Measurements from ENCODE around the gene XRCC1. TPM values are rescaled to one million over a fixed set of nuclear protein-coding genes. Genes with fewer than 3 reads are reported as not detected.

Gene XRCC1
- total and polyA plus RNA-seq, 9 of the 15 experiments (the other 6 are each of a cell fraction or from before 2014, with no cell fraction given), result 1.5 to 36.9 (median 24.9) TPM

DNA sequence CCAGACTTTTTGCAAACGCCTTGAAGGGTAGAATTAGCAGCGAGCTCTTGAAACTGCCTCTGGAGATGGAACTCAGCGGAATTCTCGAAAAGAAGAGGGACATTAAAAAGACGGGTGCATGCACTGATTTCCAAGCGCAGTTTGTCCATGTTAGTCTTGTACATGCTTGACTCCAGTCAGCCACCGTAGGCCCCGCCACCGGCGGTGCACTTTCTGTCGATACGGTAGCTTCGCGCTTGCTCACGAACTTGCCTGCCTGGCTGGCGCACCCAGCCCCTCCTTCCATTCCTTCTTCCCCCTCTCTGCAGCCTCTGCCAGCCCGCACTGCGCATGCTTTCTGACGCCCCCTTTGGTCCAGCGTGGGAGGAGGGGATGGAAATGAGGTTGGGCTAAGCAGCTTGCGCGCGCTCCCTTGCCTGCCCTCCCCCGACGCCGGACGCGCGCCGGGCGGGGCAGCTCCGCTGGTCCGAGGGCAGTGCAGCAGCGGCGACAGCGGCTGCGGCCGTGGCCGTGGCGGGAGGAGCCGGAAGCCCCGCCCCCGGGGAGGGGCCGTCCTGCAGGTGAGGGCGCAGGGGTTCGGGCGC, 42.3 kb downstream of the XRCC1 start, which contains the start of gene ZNF575 (continued):
- TF ChIP-seq MITF (IDR thresholded peaks at IDR 0.05), result no peak
- TF ChIP-seq ZNF740 (CRISPR knock-in tag; IDR thresholded peaks at IDR 0.05), result no peak; the same call in 1 of the 2 replicates
- TF ChIP-seq ZNF740 (tag; IDR thresholded peaks at IDR 0.05), result no peak
- TF ChIP-seq SIX5 (IDR thresholded peaks at IDR 0.05; ENCODE audit: borderline replicate concordance in 1 of 2, insufficient read depth in 1 of 2, low read depth in 1 of 2, low read length in 2 of 2), result no peak
- no peak for TF ChIP-seq STAT5B (CRISPR knock-in tag; IDR thresholded peaks at IDR 0.05)
- TF ChIP-seq SMARCE1 (IDR thresholded peaks at IDR 0.05), result no peak
- peak; percentile 89 for TF ChIP-seq EGR1 (conservative IDR thresholded peaks at IDR 0.05)
- TF ChIP-seq RFX5 (IDR thresholded peaks at IDR 0.05; ENCODE audit: low read depth, low read length), result no peak
- no peak for TF ChIP-seq ZBTB17 (CRISPR knock-in tag; IDR thresholded peaks at IDR 0.05)
- peak; percentile 86 for TF ChIP-seq TOE1 (IDR thresholded peaks at IDR 0.05; ENCODE audit: borderline replicate concordance)
- no peak for TF ChIP-seq TOE1 (CRISPR knock-in tag; IDR thresholded peaks at IDR 0.05; ENCODE audit: borderline replicate concordance, low read depth)
- no peak for TF ChIP-seq NR2F6 (CRISPR knock-in tag; IDR thresholded peaks at IDR 0.05)
- no peak for TF ChIP-seq ZBTB8A (IDR thresholded peaks at IDR 0.05; ENCODE audit: partially characterized antibody)
- no peak for TF ChIP-seq EHMT2 (IDR thresholded peaks at IDR 0.05)
- TF ChIP-seq MAFF (IDR thresholded peaks at IDR 0.05; ENCODE audit: low read length), result no peak
- no peak for TF ChIP-seq PTBP1 (IDR thresholded peaks at IDR 0.05; ENCODE audit: low read depth, low read length)
- TF ChIP-seq, protein P1, sequence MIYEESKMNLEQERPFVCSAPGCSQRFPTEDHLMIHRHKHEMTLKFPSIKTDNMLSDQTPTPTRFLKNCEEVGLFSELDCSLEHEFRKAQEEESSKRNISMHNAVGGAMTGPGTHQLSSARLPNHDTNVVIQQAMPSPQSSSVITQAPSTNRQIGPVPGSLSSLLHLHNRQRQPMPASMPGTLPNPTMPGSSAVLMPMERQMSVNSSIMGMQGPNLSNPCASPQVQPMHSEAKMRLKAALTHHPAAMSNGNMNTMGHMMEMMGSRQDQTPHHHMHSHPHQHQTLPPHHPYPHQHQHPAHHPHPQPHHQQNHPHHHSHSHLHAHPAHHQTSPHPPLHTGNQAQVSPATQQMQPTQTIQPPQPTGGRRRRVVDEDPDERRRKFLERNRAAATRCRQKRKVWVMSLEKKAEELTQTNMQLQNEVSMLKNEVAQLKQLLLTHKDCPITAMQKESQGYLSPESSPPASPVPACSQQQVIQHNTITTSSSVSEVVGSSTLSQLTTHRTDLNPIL (CRISPR knock-in tag; IDR thresholded peaks at IDR 0.05), result no peak
- no peak for TF ChIP-seq U2AF2 (optimal IDR thresholded peaks at IDR 0.05; ENCODE audit: low read depth, low read length)
- no peak for TF ChIP-seq SMAD1 (IDR thresholded peaks at IDR 0.05; ENCODE audit: low read depth, low read length, partially characterized antibody)
- peak in 1 of 2 experiments; percentile 38; a peak in 1 of 4 replicates for TF ChIP-seq KDM4B (IDR thresholded peaks at IDR 0.05; ENCODE audit: borderline replicate concordance in 2 of 2, low read depth in 1 of 2)
- TF ChIP-seq ZNF41 (CRISPR knock-in tag; conservative IDR thresholded peaks at IDR 0.05), result no peak
- 0 out of 2 replicates have a peak, but pooled peaks have one; percentile 53 for TF ChIP-seq RUNX1 (IDR thresholded peaks at IDR 0.05; ENCODE audit: low read depth)
- no peak for TF ChIP-seq ZNF57 (CRISPR knock-in tag; IDR thresholded peaks at IDR 0.05)
- no peak for TF ChIP-seq SNIP1 (IDR thresholded peaks at IDR 0.05; ENCODE audit: low read depth)
- TF ChIP-seq KLF13 (tag; IDR thresholded peaks at IDR 0.05; ENCODE audit: borderline replicate concordance, low read depth), result 0 out of 2 replicates have a peak, but pooled peaks have one; percentile 33
- TF ChIP-seq SMARCB1 (IDR thresholded peaks at IDR 0.05; ENCODE audit: insufficient read length, low read depth), result no peak
- no peak for TF ChIP-seq CBX8 (IDR thresholded peaks at IDR 0.05; ENCODE audit: borderline replicate concordance, extremely low read depth, low read depth, low read length, poor library complexity, severe bottlenecking)
